CD4-positive, alpha-beta T cell (primary cell): ENCODE measurements around the gene CDH4. TPM values are rescaled to one million over a fixed set of nuclear protein-coding genes. Genes with fewer than 3 reads are reported as not detected.

ENCODE experiments used
- ATAC-seq: fragments of 200-7000 bp; cut with Tn5 transposase; one replicate; pipeline ENCODE4 v1.10.0; 2022; ENCODE audit warnings: mild to moderate bottlenecking; ENCODE audit not compliant: poor library complexity
- CTCF ChIA-PET: fragments of 350-600 bp; sonication (Branson Sonifier 250); formaldehyde crosslinking; loops from one replicate; lab custom pipeline; 2021; ENCODE audit warnings: antibody characterized with exemption, inconsistent platforms; lab: Charles Lee
- POLR2A ChIA-PET: fragments of 350-600 bp; sonication (Branson Sonifier 250); formaldehyde crosslinking; loops from one replicate; lab custom pipeline; 2021; ENCODE audit warnings: antibody characterized with exemption, inconsistent platforms; lab: Charles Lee
- DNase-seq, 14 experiments: peaks; one replicate each; pipeline ENCODE4 v3.0.0-alpha.2; 2013 to 2020; ENCODE audit warnings: mixed read lengths in 2 of 14
- H3K27ac ChIP-seq, 2 donors: one replicate each; pipeline versions ENCODE4 v1.5.1 to v1.7.0; 2013; ENCODE audit warnings: low read length in 2 of 2, low read depth in 1 of 2, mild to moderate bottlenecking in 1 of 2
- H3K27me3 ChIP-seq, 2 experiments: 1 replicate in 1 of 2; 2 replicates in 1 of 2; pipeline versions ENCODE4 v1.6.1 to v1.7.0; 2013; ENCODE audit warnings: low read length in 2 of 2, control low read depth in 1 of 2, mild to moderate bottlenecking in 1 of 2, moderate library complexity in 1 of 2; ENCODE audit not compliant: insufficient read depth in 2 of 2, control insufficient read depth in 1 of 2
- H3K36me3 ChIP-seq: one replicate; pipeline ENCODE4 v1.6.1; 2013; ENCODE audit warnings: low read length, control low read depth; ENCODE audit not compliant: insufficient read depth
- H3K4me1 ChIP-seq: one replicate; pipeline ENCODE4 v1.6.1; 2013; ENCODE audit warnings: low read length, control low read depth; ENCODE audit not compliant: insufficient read depth
- H3K4me3 ChIP-seq: one replicate; pipeline ENCODE4 v1.5.1; 2013; ENCODE audit warnings: mild to moderate bottlenecking, low read length, moderate library complexity
- H3K9me3 ChIP-seq, 2 experiments: 1 replicate in 1 of 2; 2 replicates in 1 of 2; pipeline versions ENCODE4 v1.6.1 to v1.7.0; 2013; ENCODE audit warnings: low read length in 2 of 2, mild to moderate bottlenecking in 2 of 2, control low read depth in 1 of 2, moderate library complexity in 1 of 2; ENCODE audit not compliant: control insufficient read depth in 1 of 2, insufficient read depth in 1 of 2
- H3K27ac Mint-ChIP-seq: one replicate; pipeline ENCODE4 v1.8.0; 2020; ENCODE audit warnings: mixed read lengths
- H3K27me3 Mint-ChIP-seq: one replicate; pipeline ENCODE4 v1.8.0; 2021; ENCODE audit warnings: mixed read lengths
- H3K36me3 Mint-ChIP-seq: one replicate; pipeline ENCODE4 v1.8.0; 2021; ENCODE audit warnings: low read depth, mixed read lengths
- H3K4me1 Mint-ChIP-seq: one replicate; pipeline ENCODE4 v1.8.0; 2021; ENCODE audit warnings: low read depth, mixed read lengths
- H3K4me3 Mint-ChIP-seq: one replicate; pipeline ENCODE4 v1.8.0; 2020; ENCODE audit warnings: mild to moderate bottlenecking, mixed read lengths
- H3K9me3 Mint-ChIP-seq: one replicate; pipeline ENCODE4 v1.8.0; 2020; ENCODE audit warnings: mixed read lengths
- CTCF ChIP-seq: fragments of 200-600 bp; IDR thresholded peaks from one replicate; pipeline ENCODE4 v1.8.0; 2022; ENCODE audit warnings: antibody characterized with exemption, mild to moderate bottlenecking
- intact Hi-C, 2 experiments: fragments of 100-400 bp; cut with DNase I in 1 of 2; cut with micrococcal nuclease in 1 of 2; formaldehyde crosslinking; loops; one replicate each; pipeline versions ENCODE4 v1.15.1 to v1.9.0; 2023 to 2025; cut with DNase I, micrococcal nuclease
- total RNA-seq, 174 experiments: library from RNA in 2 of 174; stranded (reverse) in 2 of 174; gene quantifications; one replicate each; pipeline ENCODE4 v1.2.3 and lab custom pipeline; 2021 to 2026

The CDH4 gene
- total RNA-seq, 2 experiments from 2014 or later = 0.11 TPM

GRCh38 chr20:61407561-61407960 is 155.5 kb downstream of the CDH4 start:
- Mint-ChIP-seq H3K4me1 (no peaks in the 10 kb centered on the region), H3K27me3 (no peaks in the 10 kb centered on the region), H3K9me3 (peaks cover 2% of the 10 kb centered on the region), H3K4me3 (no peak overlapping the region), H3K36me3 (no peaks in the 10 kb centered on the region), H3K27ac (no peak overlapping the region)
- intact Hi-C loops = no loop called here
- no peak overlapping the region for H3K27ac ChIP-seq
- H3K36me3 ChIP-seq = no peaks in the 10 kb centered on the region
- no peaks in the 10 kb centered on the region for H3K4me1 ChIP-seq
- no peaks in the 10 kb centered on the region for H3K27me3 ChIP-seq
- peaks cover 0 to 25% of the 10 kb centered on the region in 2 experiments for H3K9me3 ChIP-seq
- DNase-seq (no peak), ATAC-seq (no peak)
- H3K4me3 ChIP-seq = no peak overlapping the region
- POLR2A ChIA-PET = no interaction called here
- TF ChIP-seq CTCF = no peak
- CTCF ChIA-PET = no interaction called here

GRCh38 chr20:61408951-61409740 is 157.1 kb downstream of the CDH4 start:
- CTCF ChIA-PET = no interaction called here
- H3K9me3 Mint-ChIP-seq = peaks cover 2% of the 10 kb centered on the region
- H3K4me1 ChIP-seq = no peaks in the 10 kb centered on the region
- no peak overlapping the region for H3K27ac ChIP-seq
- TF ChIP-seq CTCF = no peak
- H3K27me3 Mint-ChIP-seq = no peaks in the 10 kb centered on the region
- no peak for DNase-seq
- no peaks in the 10 kb centered on the region for H3K36me3 ChIP-seq
- H3K9me3 ChIP-seq = peaks cover 0 to 33% of the 10 kb centered on the region in 2 experiments
- no peaks in the 10 kb centered on the region for H3K36me3 Mint-ChIP-seq
- no peaks in the 10 kb centered on the region for H3K27me3 ChIP-seq
- no peak for ATAC-seq
- intact Hi-C loops = no loop called here
- H3K27ac Mint-ChIP-seq = no peak overlapping the region
- H3K4me3 ChIP-seq = no peak overlapping the region
- H3K4me3 Mint-ChIP-seq = no peak overlapping the region
- no peaks in the 10 kb centered on the region for H3K4me1 Mint-ChIP-seq
- POLR2A ChIA-PET = no interaction called here

GRCh38 chr20:61411743-61412142 is 159.7 kb downstream of the CDH4 start:
- H3K4me1 Mint-ChIP-seq = no peaks in the 10 kb centered on the region
- no peaks in the 10 kb centered on the region for H3K36me3 Mint-ChIP-seq
- H3K4me3 Mint-ChIP-seq = no peak overlapping the region

More at GRCh38 chr20:61411743-61412142, 159.7 kb downstream of the CDH4 start:
- Histone ChIP-seq H3K27me3 (no peaks in the 10 kb centered on the region), H3K9me3 (peaks cover 0 to 44% of the 10 kb centered on the region in 2 experiments), H3K4me3 (no peak overlapping the region), H3K4me1 (no peaks in the 10 kb centered on the region), H3K27ac (no peak overlapping the region), H3K36me3 (no peaks in the 10 kb centered on the region)
- no peak for TF ChIP-seq CTCF
- Mint-ChIP-seq H3K27ac (no peak overlapping the region), H3K27me3 (no peaks in the 10 kb centered on the region), H3K9me3 (peaks cover 2% of the 10 kb centered on the region)
- no peak for DNase-seq
- CTCF ChIA-PET = no interaction called here
- POLR2A ChIA-PET = no interaction called here
- intact Hi-C loops = no loop called here
- no peak for ATAC-seq
